ENCODE results near the gene UTS2.

DNA sequence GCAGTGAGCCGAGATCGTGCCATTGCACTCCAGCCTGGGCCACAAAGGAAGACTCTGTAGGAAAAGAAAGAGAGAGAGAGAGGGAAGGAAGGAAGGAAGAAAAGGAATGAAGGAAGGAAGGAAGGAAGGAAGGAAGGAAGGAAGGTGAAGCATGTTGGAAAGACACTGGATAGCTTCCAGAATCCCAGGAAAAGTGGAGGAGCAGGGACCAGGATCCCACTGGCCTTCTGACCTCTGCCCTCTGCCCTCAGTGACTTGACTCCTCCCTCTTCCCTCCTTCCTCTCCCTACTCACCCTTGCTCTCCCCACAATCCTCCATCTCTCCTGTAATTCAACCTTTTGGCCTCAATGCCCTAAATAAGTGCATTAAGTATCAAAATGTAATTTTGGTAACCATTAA is 4.1 kb upstream of the UTS2 start:
- TF ChIP-seq DMBX1 (CRISPR knock-in tag; IDR thresholded peaks at IDR 0.05; ENCODE audit: borderline replicate concordance), result no peak
- no peak for TF ChIP-seq NBN (IDR thresholded peaks at IDR 0.05; ENCODE audit: low read depth)
- TF ChIP-seq LARP7 (IDR thresholded peaks at IDR 0.05), result no peak
- no peak for TF ChIP-seq ZNF780A (CRISPR knock-in tag; IDR thresholded peaks at IDR 0.05)
- no peak for TF ChIP-seq SMARCA4 (IDR thresholded peaks at IDR 0.05)
- no peak for TF ChIP-seq SIX5 (IDR thresholded peaks at IDR 0.05; ENCODE audit: borderline replicate concordance in 1 of 2, insufficient read depth in 1 of 2, low read depth in 1 of 2, low read length in 2 of 2)
- TF ChIP-seq, protein P1, sequence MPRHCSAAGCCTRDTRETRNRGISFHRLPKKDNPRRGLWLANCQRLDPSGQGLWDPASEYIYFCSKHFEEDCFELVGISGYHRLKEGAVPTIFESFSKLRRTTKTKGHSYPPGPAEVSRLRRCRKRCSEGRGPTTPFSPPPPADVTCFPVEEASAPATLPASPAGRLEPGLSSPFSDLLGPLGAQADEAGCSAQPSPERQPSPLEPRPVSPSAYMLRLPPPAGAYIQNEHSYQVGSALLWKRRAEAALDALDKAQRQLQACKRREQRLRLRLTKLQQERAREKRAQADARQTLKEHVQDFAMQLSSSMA (CRISPR knock-in tag; IDR thresholded peaks at IDR 0.05), result no peak
- TF ChIP-seq, protein P2, sequence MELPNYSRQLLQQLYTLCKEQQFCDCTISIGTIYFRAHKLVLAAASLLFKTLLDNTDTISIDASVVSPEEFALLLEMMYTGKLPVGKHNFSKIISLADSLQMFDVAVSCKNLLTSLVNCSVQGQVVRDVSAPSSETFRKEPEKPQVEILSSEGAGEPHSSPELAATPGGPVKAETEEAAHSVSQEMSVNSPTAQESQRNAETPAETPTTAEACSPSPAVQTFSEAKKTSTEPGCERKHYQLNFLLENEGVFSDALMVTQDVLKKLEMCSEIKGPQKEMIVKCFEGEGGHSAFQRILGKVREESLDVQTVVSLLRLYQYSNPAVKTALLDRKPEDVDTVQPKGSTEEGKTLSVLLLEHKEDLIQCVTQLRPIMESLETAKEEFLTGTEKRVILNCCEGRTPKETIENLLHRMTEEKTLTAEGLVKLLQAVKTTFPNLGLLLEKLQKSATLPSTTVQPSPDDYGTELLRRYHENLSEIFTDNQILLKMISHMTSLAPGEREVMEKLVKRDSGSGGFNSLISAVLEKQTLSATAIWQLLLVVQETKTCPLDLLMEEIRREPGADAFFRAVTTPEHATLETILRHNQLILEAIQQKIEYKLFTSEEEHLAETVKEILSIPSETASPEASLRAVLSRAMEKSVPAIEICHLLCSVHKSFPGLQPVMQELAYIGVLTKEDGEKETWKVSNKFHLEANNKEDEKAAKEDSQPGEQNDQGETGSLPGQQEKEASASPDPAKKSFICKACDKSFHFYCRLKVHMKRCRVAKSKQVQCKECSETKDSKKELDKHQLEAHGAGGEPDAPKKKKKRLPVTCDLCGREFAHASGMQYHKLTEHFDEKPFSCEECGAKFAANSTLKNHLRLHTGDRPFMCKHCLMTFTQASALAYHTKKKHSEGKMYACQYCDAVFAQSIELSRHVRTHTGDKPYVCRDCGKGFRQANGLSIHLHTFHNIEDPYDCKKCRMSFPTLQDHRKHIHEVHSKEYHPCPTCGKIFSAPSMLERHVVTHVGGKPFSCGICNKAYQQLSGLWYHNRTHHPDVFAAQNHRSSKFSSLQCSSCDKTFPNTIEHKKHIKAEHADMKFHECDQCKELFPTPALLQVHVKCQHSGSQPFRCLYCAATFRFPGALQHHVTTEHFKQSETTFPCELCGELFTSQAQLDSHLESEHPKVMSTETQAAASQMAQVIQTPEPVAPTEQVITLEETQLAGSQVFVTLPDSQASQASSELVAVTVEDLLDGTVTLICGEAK (IDR thresholded peaks at IDR 0.05), result no peak
- TF ChIP-seq, protein P2 (CRISPR knock-in tag; IDR thresholded peaks at IDR 0.05), result no peak
- TF ChIP-seq NRF1 (conservative IDR thresholded peaks at IDR 0.05 in 1 of 2, IDR thresholded peaks at IDR 0.05 in 1 of 2), result no peak
- TF ChIP-seq, protein P3, sequence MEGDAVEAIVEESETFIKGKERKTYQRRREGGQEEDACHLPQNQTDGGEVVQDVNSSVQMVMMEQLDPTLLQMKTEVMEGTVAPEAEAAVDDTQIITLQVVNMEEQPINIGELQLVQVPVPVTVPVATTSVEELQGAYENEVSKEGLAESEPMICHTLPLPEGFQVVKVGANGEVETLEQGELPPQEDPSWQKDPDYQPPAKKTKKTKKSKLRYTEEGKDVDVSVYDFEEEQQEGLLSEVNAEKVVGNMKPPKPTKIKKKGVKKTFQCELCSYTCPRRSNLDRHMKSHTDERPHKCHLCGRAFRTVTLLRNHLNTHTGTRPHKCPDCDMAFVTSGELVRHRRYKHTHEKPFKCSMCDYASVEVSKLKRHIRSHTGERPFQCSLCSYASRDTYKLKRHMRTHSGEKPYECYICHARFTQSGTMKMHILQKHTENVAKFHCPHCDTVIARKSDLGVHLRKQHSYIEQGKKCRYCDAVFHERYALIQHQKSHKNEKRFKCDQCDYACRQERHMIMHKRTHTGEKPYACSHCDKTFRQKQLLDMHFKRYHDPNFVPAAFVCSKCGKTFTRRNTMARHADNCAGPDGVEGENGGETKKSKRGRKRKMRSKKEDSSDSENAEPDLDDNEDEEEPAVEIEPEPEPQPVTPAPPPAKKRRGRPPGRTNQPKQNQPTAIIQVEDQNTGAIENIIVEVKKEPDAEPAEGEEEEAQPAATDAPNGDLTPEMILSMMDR (IDR thresholded peaks at IDR 0.05 in 2 of 3, conservative IDR thresholded peaks at IDR 0.05 in 1 of 3; ENCODE audit: insufficient read depth in 2 of 3, low read depth in 1 of 3, low read length in 3 of 3), result no peak
- no peak for TF ChIP-seq ZNF175 (CRISPR knock-in tag; IDR thresholded peaks at IDR 0.05; ENCODE audit: low read depth)
- no peak for TF ChIP-seq YBX1 (IDR thresholded peaks at IDR 0.05)

All from K562 (cell line).